Nucleus accumbens (tissue), 56 donors: ENCODE results near the gene IQCN.
"Not testable (repeated sequence)": the region's sequence is repeated elsewhere in the genome, so short reads cannot be mapped to it uniquely, and the experiment has no call there.

Experiments
- DNase-seq, 56 donors: peaks; one replicate each; lab custom pipeline; 2025; lab: John Stamatoyannopoulos, UW

The IQCN gene

DNA sequence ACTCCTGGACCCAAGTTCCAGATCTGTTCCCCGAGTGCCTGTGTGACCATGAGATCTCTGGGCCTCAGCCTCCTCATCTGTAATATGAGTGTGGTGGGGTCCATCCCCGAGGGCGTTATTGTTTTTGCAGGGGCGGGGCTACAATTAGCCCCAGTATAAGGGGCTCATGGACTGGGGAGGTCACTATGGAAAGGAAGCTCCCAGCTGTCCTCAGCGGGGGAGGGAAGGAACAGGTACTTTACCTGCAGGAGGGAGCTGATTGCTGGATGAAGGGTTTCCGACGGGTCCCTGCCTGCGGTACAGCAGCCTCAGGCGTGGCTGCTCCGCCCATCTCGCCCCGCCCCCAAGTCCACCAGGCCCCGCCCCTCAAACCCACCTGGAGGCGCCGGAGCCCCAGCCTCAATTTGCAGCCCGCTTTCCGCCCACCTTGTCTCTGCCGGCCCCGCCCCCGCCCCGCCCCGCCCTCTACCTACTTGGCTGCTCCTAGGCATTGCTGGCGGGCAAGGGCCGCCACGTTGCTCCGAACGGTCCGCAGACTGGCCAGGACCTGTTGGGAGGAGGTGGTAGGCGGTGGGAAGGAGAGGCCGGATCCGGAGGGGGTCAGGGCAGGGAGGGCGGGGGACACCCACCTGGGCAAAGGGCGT is 53.5 kb downstream of the IQCN start:
- DNase-seq: peak in 1 of 56 donors; percentile 18

GRCh38 chr19:18219911-18220631 is 54.2 kb downstream of the IQCN start:
- DNase-seq: no peak

DNA sequence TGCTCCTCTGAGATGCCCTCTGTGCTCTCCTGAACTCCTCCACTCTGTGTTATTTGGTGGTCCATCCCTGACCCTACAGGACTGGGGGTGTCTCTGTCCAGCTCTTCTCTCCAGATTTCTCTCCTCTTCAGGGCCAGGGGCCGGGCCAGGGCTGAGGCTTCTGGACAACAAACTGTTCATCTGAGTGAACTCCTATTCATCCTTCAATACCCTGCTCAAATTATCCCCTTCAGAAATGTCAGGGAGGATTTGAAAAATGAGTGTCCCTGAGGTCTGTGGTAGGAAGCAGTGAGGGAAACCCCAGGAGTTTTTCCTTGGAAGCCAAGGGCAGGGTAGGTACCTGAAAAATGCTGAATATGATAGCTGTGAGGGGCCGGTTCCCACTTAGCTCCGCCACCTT is 55.7 kb downstream of the IQCN start:
- no peak for DNase-seq

- no peak for DNase-seq
Measured at GRCh38 chr19:18218159-18218558, 56.1 kb downstream of the IQCN start.

DNA sequence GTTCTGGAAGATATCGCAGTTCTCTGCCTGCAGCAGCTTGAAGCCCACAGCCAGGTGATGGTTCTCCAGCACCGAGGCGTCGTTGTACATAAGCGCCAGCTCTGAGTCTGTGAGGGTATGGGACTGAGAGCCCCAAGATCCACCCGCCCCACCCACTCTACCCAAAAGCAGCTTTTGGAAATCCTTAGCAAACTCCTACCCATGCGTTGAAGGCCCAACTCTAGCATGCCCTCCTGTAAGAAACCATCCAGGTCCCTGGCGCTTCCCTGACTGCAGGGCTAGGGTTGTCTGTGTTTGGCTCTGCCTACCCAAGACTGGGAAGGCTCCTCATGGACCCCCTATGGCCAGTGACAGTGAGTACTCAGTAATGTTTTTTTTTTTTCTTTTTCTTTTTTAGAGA is 57.5 kb downstream of the IQCN start:
- no peak for DNase-seq

DNA sequence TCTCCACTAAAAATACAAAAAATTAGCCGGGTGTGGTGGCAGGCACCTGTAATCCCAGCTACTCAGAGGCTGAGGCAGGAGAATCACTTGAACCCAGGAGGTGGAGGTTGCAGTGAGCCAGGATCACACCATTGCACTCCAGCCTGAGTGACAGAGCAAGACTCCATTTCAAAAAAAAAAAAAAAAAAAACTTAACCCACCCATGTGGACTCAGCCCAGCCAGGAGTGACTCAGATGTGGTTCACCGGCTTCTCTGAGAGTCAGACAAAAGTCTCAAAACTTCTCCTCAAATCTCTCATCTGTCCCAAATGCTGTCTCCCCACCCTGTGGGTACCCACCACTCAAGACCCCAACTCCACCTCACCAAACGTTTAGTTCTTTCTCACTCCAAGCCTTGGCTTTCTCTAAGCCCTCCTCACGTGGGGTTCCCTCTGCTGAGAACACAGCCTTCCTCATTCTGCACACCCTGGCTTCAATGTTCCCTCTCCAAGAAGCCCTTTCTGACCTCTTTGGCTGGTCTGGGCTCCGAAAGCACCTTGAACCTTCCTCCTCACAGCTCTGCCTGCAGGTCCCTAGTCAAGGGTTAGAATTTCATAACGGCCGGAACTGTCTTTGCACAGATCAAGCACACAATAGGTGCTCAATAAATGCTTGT is 59.3 kb downstream of the IQCN start:
- no peak for DNase-seq

- DNase-seq: no peak
Measured at GRCh38 chr19:18211683-18212082, 62.6 kb downstream of the IQCN start.

GRCh38 chr19:18209912-18210311 is 64.3 kb downstream of the IQCN start:
- DNase-seq: not testable (repeated sequence)

DNA sequence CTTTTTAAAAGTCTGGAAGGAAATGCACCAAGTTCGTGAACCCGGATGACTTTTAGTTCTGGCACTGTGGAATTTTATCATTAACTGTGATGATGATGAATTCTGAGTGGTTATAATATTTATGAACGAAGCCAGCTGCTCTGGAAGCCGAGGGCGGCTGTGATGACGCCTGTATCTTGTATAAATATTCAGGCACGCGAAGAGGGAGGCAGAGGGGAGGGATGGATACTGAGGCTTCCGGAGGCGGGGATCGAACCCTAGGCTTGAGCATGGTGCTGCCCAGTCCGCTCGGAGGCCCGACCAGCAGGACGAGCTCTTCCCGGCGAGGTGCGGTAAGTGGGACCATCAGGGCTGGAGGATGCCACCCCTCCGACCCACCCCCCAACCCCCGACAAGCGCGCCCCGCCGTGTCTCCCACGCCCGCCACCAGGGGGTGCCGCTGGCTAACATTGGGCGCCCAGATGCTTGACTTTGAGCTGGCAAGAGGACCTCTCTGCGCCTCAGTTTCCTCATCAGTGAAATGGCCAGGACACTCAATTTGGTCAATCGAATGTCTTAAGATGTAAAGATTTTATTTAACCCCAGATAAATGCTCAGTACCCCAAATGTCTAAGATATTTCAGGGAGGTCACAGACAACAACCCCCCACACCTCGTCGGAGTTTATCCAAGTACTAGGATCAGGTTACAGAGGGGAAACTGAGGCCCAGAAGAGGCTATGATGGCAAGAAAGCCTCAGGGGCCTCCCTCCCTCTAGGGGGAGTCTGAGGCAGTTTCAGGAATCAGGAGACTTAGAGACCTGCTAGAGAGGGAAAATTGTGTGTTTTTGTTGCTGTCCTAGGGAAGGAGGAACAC is 65.9 kb downstream of the IQCN start:
- peak in 23 of 56 donors; percentile 14 to 62 (median 33) for DNase-seq
